ENCODE data around the gene APBB1. TPM values are rescaled to one million over a fixed set of nuclear protein-coding genes. Genes with fewer than 3 reads are reported as not detected.

Gene APBB1
- total and polyA plus RNA-seq, 2 of the 4 experiments (the other 2 are of a cell fraction) = 39.4 to 44.1 TPM

- ChIA-PET POLR2A (ENCODE audit: unreplicated experiment) (no interaction called here), CTCF (no interaction called here)
- in situ Hi-C loops (cut with MboI; ENCODE audit: low sequenced_read_pairs) = no loop called here
- Histone ChIP-seq H4K91ac (ENCODE audit: insufficient read depth, low read depth, low read length) (no peak overlapping the region), H3K27me3 (ENCODE audit: control insufficient read depth, insufficient read depth, low read length) (no peaks in the 10 kb centered on the region), H3K79me1 (ENCODE audit: low read depth in 1 of 2, low read length in 2 of 2) (peaks cover 0 to 8% of the 10 kb centered on the region in 2 experiments; a peak in 2 of 4 replicates), H2BK15ac (ENCODE audit: low read depth, low read length) (no peak overlapping the region), H3K4me3 (ENCODE audit: insufficient read depth, low read depth, low read length) (no peak overlapping the region), H2AK9ac (replicated peaks; ENCODE audit: low read depth, low read length, poor library complexity) (no peak overlapping the region), H4K8ac (ENCODE audit: low read depth in 2 of 2, low read length in 2 of 2) (no peak overlapping the region), H3K9me3 (ENCODE audit: control insufficient read depth, insufficient read depth, low read length) (no peaks in the 10 kb centered on the region), H2BK20ac (ENCODE audit: low read depth, low read length) (no peak overlapping the region), H3K23ac (ENCODE audit: low read depth, low read length) (no peak overlapping the region), H3K4me2 (ENCODE audit: low read depth, low read length) (no peak overlapping the region), H3K27ac (ENCODE audit: insufficient read depth, low read length) (no peak overlapping the region), H2BK120ac (ENCODE audit: low read depth, low read length) (no peak overlapping the region), H3K4me1 (ENCODE audit: control insufficient read depth, insufficient read depth, low read length) (no peaks in the 10 kb centered on the region), H3K4ac (ENCODE audit: low read depth, low read length) (no peak overlapping the region), H2AFZ (replicated peaks; ENCODE audit: low read length, poor library complexity) (no peak overlapping the region), H3K36me3 (ENCODE audit: control insufficient read depth, insufficient read depth, low read length) (peaks cover 53% of the 10 kb centered on the region), H3K9me1 (ENCODE audit: insufficient read depth, low read length) (peaks cover 4% of the 10 kb centered on the region; the same call in 1 of the 2 replicates), H3K14ac (replicated peaks; ENCODE audit: low read depth, low read length) (no peak overlapping the region), H3K56ac (ENCODE audit: extremely low read depth, insufficient read depth, low read length) (no peak overlapping the region), H3K9ac (ENCODE audit: low read depth, low read length) (no peak overlapping the region), H2BK5ac (ENCODE audit: low read depth, low read length, poor library complexity, severe bottlenecking) (no peak overlapping the region), H4K20me1 (ENCODE audit: insufficient read depth, low read length) (peaks cover 5% of the 10 kb centered on the region; the same call in 1 of the 2 replicates), H2AK5ac (ENCODE audit: low read depth, low read length) (no peak overlapping the region), H4K5ac (ENCODE audit: low read depth, low read length) (no peak overlapping the region), H3K18ac (ENCODE audit: low read depth, low read length) (no peak overlapping the region)
- TF ChIP-seq, protein P1, sequence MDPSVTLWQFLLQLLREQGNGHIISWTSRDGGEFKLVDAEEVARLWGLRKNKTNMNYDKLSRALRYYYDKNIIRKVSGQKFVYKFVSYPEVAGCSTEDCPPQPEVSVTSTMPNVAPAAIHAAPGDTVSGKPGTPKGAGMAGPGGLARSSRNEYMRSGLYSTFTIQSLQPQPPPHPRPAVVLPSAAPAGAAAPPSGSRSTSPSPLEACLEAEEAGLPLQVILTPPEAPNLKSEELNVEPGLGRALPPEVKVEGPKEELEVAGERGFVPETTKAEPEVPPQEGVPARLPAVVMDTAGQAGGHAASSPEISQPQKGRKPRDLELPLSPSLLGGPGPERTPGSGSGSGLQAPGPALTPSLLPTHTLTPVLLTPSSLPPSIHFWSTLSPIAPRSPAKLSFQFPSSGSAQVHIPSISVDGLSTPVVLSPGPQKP (IDR thresholded peaks at IDR 0.05; ENCODE audit: borderline replicate concordance, low read depth, low read length) = no peak
- TF ChIP-seq CHD1 (IDR thresholded peaks at IDR 0.05; ENCODE audit: low read depth, low read length) = no peak
- TF ChIP-seq FOS (IDR thresholded peaks at IDR 0.05; ENCODE audit: low read depth, low read length) = no peak
- TF ChIP-seq CEBPB (IDR thresholded peaks at IDR 0.05; ENCODE audit: low read depth, low read length) = no peak
- no peak for TF ChIP-seq CTCF (conservative IDR thresholded peaks at IDR 0.05; ENCODE audit: low read depth, low read length)
- no peak for TF ChIP-seq RAD21 (IDR thresholded peaks at IDR 0.05; ENCODE audit: low read length)
- TF ChIP-seq RFX5 (IDR thresholded peaks at IDR 0.05; ENCODE audit: low read depth, low read length) = no peak
- no peak for TF ChIP-seq RCOR1 (IDR thresholded peaks at IDR 0.05; ENCODE audit: insufficient replicate concordance, low read length)
- TF ChIP-seq SMC3 (IDR thresholded peaks at IDR 0.05; ENCODE audit: low read depth, low read length) = no peak
- no peak for TF ChIP-seq MAZ (IDR thresholded peaks at IDR 0.05; ENCODE audit: borderline replicate concordance, low read depth, low read length)
- no peak for TF ChIP-seq BHLHE40 (IDR thresholded peaks at IDR 0.05; ENCODE audit: low read depth, low read length)
- ATAC-seq (ENCODE audit: low read depth) (no peak), DNase-seq (no peak)
- dilution Hi-C loops (cut with HindIII; ENCODE audit: low sequenced_read_pairs, unreplicated experiment) = no loop called here
- WGBS, 2 experiments (ENCODE audit: extremely low coverage in 2 of 2, insufficient read length in 1 of 2) = 94% methylated on average over 46 of the region's 56 CpGs; no CpG with 5 or more reads in 1 of the 2 experiments
- intact Hi-C loops (cut with micrococcal nuclease) = no loop called here
- no TSS peak for BruUV-seq (replicated peaks)
Measured at GRCh38 chr11:6456361-6457073, 37.6 kb upstream of the APBB1 start.
